ENCODE measurements around the gene MROH7.

Gene MROH7

GRCh38 chr1:54650417-54650816, 8.8 kb downstream of the MROH7 start:
- DNase-seq (ENCODE audit: low read depth, low spot score), result no peak

- no peak for DNase-seq (ENCODE audit: low read depth, low spot score)
Observed at GRCh38 chr1:54651608-54652007, 10.0 kb downstream of the MROH7 start.

GRCh38 chr1:54652168-54652567, 10.6 kb downstream of the MROH7 start:
- no peak for DNase-seq (ENCODE audit: low read depth, low spot score)

- DNase-seq (ENCODE audit: low read depth, low spot score), result no peak
Observed at GRCh38 chr1:54653036-54653435, 11.4 kb downstream of the MROH7 start.

GRCh38 chr1:54658164-54658913, 16.8 kb downstream of the MROH7 start:
- no peak for DNase-seq (ENCODE audit: low read depth, low spot score)

GRCh38 chr1:54663725-54664124, 22.1 kb downstream of the MROH7 start:
- DNase-seq (ENCODE audit: low read depth, low spot score), result no peak

- DNase-seq (ENCODE audit: low read depth, low spot score), result no peak
Observed at GRCh38 chr1:54664364-54664763, 22.8 kb downstream of the MROH7 start.

GRCh38 chr1:54665852-54666251, 24.3 kb downstream of the MROH7 start:
- DNase-seq (ENCODE audit: low read depth, low spot score), result no peak

GRCh38 chr1:54666333-54666732, 24.7 kb downstream of the MROH7 start:
- DNase-seq (ENCODE audit: low read depth, low spot score), result no peak

- DNase-seq (ENCODE audit: low read depth, low spot score), result no peak
Observed at GRCh38 chr1:54667797-54668196, 26.2 kb downstream of the MROH7 start.

GRCh38 chr1:54668567-54668966, 27.0 kb downstream of the MROH7 start:
- DNase-seq (ENCODE audit: low read depth, low spot score), result no peak

GRCh38 chr1:54671985-54672608, 30.5 kb downstream of the MROH7 start:
- peak; percentile 40 for DNase-seq (ENCODE audit: low read depth, low spot score)

- no peak for DNase-seq (ENCODE audit: low read depth, low spot score)
Observed at GRCh38 chr1:54678776-54679643, 37.4 kb downstream of the MROH7 start.

GRCh38 chr1:54679706-54680105, 38.1 kb downstream of the MROH7 start:
- DNase-seq (ENCODE audit: low read depth, low spot score), result no peak

- DNase-seq (ENCODE audit: low read depth, low spot score), result no peak
Observed at GRCh38 chr1:54680387-54680786, 38.8 kb downstream of the MROH7 start.

- DNase-seq (ENCODE audit: low read depth, low spot score), result no peak
Observed at GRCh38 chr1:54681358-54681757, 39.8 kb downstream of the MROH7 start.

GRCh38 chr1:54683453-54683852, 41.9 kb downstream of the MROH7 start:
- DNase-seq (ENCODE audit: low read depth, low spot score), result no peak

- no peak for DNase-seq (ENCODE audit: low read depth, low spot score)
Observed at GRCh38 chr1:54685335-54685905, 43.8 kb downstream of the MROH7 start.

GRCh38 chr1:54686155-54686554, 44.6 kb downstream of the MROH7 start:
- no peak for DNase-seq (ENCODE audit: low read depth, low spot score)

- no peak for DNase-seq (ENCODE audit: low read depth, low spot score)
Observed at GRCh38 chr1:54694771-54695170, 53.2 kb downstream of the MROH7 start.

GRCh38 chr1:54695221-54695620, 53.6 kb downstream of the MROH7 start:
- DNase-seq (ENCODE audit: low read depth, low spot score), result no peak

GRCh38 chr1:54695764-54696163, 54.2 kb downstream of the MROH7 start:
- DNase-seq (ENCODE audit: low read depth, low spot score), result no peak
